GM21528 (cell line): ENCODE data around the gene F7.
"Not testable (repeated sequence)": the region's sequence is repeated elsewhere in the genome, so short reads cannot be mapped to it uniquely, and the experiment has no call there.

ENCODE experiments used
- ATAC-seq: cut with Tn5 transposase; IDR thresholded peaks from one replicate; pipeline ENCODE4 v1.9.1; 2021; ENCODE audit warnings: mild to moderate bottlenecking, moderate library complexity; ENCODE audit not compliant: unreplicated experiment, low FRiP score

The F7 gene

GRCh38 chr13:113070855-113071254, 34.7 kb upstream of the F7 start:
- no peak for ATAC-seq

GRCh38 chr13:113072376-113072775, 33.2 kb upstream of the F7 start:
- no peak for ATAC-seq

- ATAC-seq, result no peak
Observed at GRCh38 chr13:113073942-113074341, 31.6 kb upstream of the F7 start.

- ATAC-seq, result no peak
Observed at GRCh38 chr13:113074401-113074800, 31.2 kb upstream of the F7 start.

GRCh38 chr13:113074876-113075275, 30.7 kb upstream of the F7 start:
- ATAC-seq, result no peak

- no peak for ATAC-seq
Observed at GRCh38 chr13:113075711-113076110, 29.9 kb upstream of the F7 start.

- ATAC-seq, result no peak
Observed at GRCh38 chr13:113076681-113077401, 28.8 kb upstream of the F7 start.

GRCh38 chr13:113077566-113077952, 28.0 kb upstream of the F7 start:
- ATAC-seq, result no peak

GRCh38 chr13:113077953-113078901, 27.4 kb upstream of the F7 start:
- no peak for ATAC-seq

GRCh38 chr13:113078902-113079780, 26.4 kb upstream of the F7 start:
- ATAC-seq, result no peak

- not testable (repeated sequence) for ATAC-seq
Observed at GRCh38 chr13:113079781-113080080, 25.9 kb upstream of the F7 start.

- no peak for ATAC-seq
Observed at GRCh38 chr13:113080361-113080831, 25.2 kb upstream of the F7 start.

- ATAC-seq, result no peak
Observed at GRCh38 chr13:113080901-113081521, 24.6 kb upstream of the F7 start.

GRCh38 chr13:113082198-113083021, 23.2 kb upstream of the F7 start:
- ATAC-seq, result no peak

- no peak for ATAC-seq
Observed at GRCh38 chr13:113083022-113083373, 22.6 kb upstream of the F7 start.

GRCh38 chr13:113083402-113084061, 22.1 kb upstream of the F7 start:
- ATAC-seq, result no peak

GRCh38 chr13:113084094-113084942, 21.3 kb upstream of the F7 start:
- no peak for ATAC-seq

- no peak for ATAC-seq
Observed at GRCh38 chr13:113084943-113085540, 20.5 kb upstream of the F7 start.
